ENCODE measurements around the gene KRTAP12-2.
"Not testable (repeated sequence)": the region's sequence is repeated elsewhere in the genome, so short reads cannot be mapped to it uniquely, and the experiment has no call there.

KRTAP12-2 gene

GRCh38 chr21:44695184-44695583, 28.5 kb upstream of the KRTAP12-2 start:
- H3K27ac Mint-ChIP-seq, result no peak overlapping the region
- peaks cover 4% of the 10 kb centered on the region for H3K36me3 Mint-ChIP-seq
- peaks cover 35% of the 10 kb centered on the region for H3K4me1 Mint-ChIP-seq
- peaks cover 18% of the 10 kb centered on the region for H3K9me3 Mint-ChIP-seq
- H3K27me3 Mint-ChIP-seq, result peaks cover 18% of the 10 kb centered on the region
- no peak overlapping the region for H3K4me3 Mint-ChIP-seq

DNA sequence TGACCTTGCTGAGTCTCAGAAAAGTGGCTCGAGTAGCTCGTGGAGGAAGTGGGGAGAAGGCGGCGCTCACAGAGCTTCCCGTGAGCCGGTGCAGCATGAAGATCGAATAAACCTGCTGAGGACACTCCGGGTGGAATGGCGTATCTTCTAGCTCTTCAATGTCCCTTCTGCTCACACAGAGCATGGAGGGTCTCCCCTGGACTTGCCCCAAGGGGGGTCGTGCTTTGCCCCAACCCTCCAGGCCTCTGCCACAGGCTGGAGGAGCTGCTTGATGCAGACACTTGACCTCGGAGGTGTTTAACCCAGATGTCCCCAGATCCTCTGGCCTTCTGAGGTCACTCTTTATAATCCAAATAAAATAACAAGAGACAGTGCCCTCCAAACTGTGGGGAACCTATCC, 28.0 kb upstream of the KRTAP12-2 start:
- Mint-ChIP-seq H3K4me3 (no peak overlapping the region), H3K4me1 (peaks cover 35% of the 10 kb centered on the region), H3K27ac (no peak overlapping the region), H3K27me3 (peaks cover 16% of the 10 kb centered on the region), H3K36me3 (peaks cover 4% of the 10 kb centered on the region), H3K9me3 (peaks cover 18% of the 10 kb centered on the region)

- H3K36me3 Mint-ChIP-seq, result peaks cover 4% of the 10 kb centered on the region
- H3K9me3 Mint-ChIP-seq, result peaks cover 18% of the 10 kb centered on the region
- H3K27me3 Mint-ChIP-seq, result peaks cover 8% of the 10 kb centered on the region
- H3K27ac Mint-ChIP-seq, result no peak overlapping the region
- no peak overlapping the region for H3K4me3 Mint-ChIP-seq
- H3K4me1 Mint-ChIP-seq, result peaks cover 31% of the 10 kb centered on the region
Observed at GRCh38 chr21:44692798-44693512, 26.2 kb upstream of the KRTAP12-2 start.

DNA sequence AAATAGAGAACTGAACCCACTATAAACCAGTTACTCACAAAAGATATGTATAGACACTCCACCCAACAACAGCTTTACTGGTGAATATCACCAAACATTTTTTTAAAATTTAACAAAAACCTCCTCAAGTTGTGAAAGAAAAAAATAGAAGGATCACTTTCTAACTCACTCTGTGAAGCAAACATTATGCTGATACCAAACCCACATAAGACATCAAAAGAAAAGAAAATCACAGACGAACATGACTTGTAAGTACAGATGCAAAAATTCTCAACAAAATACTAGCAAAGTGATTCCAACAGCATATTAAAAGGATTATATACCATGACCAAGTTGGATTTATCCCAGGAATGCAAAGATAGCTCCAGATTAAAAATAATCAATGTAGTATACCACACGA, 25.0 kb upstream of the KRTAP12-2 start:
- H3K27me3 Mint-ChIP-seq, result peaks cover 2% of the 10 kb centered on the region
- no peak overlapping the region for H3K4me3 Mint-ChIP-seq
- peaks cover 26% of the 10 kb centered on the region for H3K4me1 Mint-ChIP-seq
- H3K9me3 Mint-ChIP-seq, result peaks cover 18% of the 10 kb centered on the region
- H3K27ac Mint-ChIP-seq, result no peak overlapping the region
- H3K36me3 Mint-ChIP-seq, result peaks cover 4% of the 10 kb centered on the region

DNA sequence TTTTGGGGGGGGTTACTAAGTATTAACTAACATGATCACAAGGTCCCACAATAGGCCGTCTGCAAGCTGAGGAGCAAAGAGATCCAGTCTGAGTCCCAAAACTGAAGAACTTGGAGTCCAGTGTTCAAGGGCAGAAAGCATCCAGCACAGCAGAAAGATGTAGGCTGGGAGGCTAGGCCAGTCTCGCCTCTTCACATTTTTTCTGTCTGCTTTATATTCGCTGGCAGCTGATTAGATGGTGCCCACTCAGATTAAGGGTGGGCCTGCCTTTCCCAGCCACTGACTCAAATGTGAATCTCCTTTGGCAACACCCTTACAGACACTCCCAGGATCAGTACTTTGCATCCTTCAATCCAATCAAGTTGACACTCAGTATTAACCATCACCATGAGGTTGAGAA, 23.0 kb upstream of the KRTAP12-2 start:
- H3K36me3 Mint-ChIP-seq, result not testable (repeated sequence)
- H3K9me3 Mint-ChIP-seq, result peaks cover 18% of the 10 kb centered on the region

GRCh38 chr21:44687671-44688070, 20.9 kb upstream of the KRTAP12-2 start:
- peaks cover 5% of the 10 kb centered on the region for H3K36me3 Mint-ChIP-seq
- peaks cover 4% of the 10 kb centered on the region for H3K9me3 Mint-ChIP-seq
- H3K27me3 Mint-ChIP-seq, result peaks cover 4% of the 10 kb centered on the region
- peak overlapping the region; percentile 65 for H3K27ac Mint-ChIP-seq
- H3K4me3 Mint-ChIP-seq, result no peak overlapping the region
- peaks cover 25% of the 10 kb centered on the region for H3K4me1 Mint-ChIP-seq

More for the DNA sequence above, 23.0 kb upstream of the KRTAP12-2 start:
- not testable (repeated sequence) for H3K27me3 Mint-ChIP-seq, H3K27ac Mint-ChIP-seq, H3K4me3 Mint-ChIP-seq
- H3K4me1 Mint-ChIP-seq, result peaks cover 30% of the 10 kb centered on the region

GRCh38 chr21:44686843-44687561, 20.3 kb upstream of the KRTAP12-2 start:
- peaks cover 4% of the 10 kb centered on the region for H3K27me3 Mint-ChIP-seq
- H3K36me3 Mint-ChIP-seq, result peaks cover 3% of the 10 kb centered on the region
- H3K27ac Mint-ChIP-seq, result no peak overlapping the region
- H3K4me1 Mint-ChIP-seq, result peaks cover 22% of the 10 kb centered on the region
- H3K9me3 Mint-ChIP-seq, result no peaks in the 10 kb centered on the region
- no peak overlapping the region for H3K4me3 Mint-ChIP-seq

DNA sequence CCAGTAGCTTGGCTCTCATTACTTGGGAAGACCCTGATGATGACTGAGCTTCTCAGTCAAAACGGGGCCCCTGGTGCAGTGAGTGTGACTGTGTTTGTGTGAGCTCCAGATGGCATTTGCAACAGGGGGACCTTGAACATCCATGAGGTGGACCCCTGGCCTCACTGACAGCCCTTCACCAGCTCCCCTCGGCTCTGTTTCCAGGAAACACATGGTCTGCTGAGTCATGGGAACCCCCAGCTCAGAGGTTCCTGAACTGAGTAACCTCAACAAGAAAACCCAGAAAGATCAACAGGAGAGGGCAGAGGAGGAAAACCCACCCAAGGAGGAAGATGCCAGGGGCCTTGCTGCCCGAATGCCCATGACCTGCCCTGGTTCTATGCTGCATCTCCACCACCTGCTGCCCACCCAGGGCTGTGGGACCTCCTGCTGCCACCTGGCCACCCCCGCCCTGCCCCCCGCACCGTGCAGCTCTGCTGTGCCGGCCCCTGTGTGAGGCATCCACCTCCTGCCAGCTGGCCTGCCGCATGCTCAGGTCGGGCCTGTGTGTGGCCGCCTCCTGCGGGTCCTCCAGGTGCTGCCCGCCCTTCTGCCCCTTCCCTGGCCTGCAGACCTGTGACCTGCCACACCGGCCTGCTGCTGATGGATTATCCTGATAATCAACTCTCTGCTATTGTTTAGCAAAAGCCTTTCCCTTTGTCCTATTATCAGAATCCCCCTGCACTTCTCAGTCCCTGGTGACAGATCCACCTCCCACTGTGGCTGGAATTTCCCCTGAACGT, 19.5 kb upstream of the KRTAP12-2 start:
- Mint-ChIP-seq H3K4me3 (no peak overlapping the region), H3K27ac (no peak overlapping the region), H3K36me3 (peaks cover 3% of the 10 kb centered on the region), H3K4me1 (peaks cover 14% of the 10 kb centered on the region), H3K9me3 (no peaks in the 10 kb centered on the region), H3K27me3 (peaks cover 4% of the 10 kb centered on the region)

DNA sequence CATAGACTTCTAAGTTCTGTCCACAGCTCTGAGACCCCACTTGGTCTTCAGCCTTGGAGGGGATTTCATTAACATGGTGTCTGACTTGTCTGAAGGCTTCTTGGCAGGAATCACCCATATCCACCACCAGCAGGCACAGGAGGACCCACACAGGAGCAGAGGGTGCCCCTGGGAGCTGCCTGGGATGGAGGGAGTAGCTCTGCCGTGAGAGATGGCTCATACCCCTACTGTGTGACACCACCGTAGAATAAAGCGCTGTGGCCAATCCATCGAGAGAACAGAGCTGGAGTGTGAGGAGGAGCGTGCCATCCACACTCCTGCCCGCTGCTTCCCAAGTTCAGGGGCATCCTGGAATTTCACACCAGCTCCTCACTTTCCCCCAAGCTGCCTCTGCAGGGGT, 18.3 kb upstream of the KRTAP12-2 start:
- H3K36me3 Mint-ChIP-seq, H3K9me3 Mint-ChIP-seq, H3K27me3 Mint-ChIP-seq, H3K27ac Mint-ChIP-seq, H3K4me3 Mint-ChIP-seq: not testable (repeated sequence)
- peaks cover 11% of the 10 kb centered on the region for H3K4me1 Mint-ChIP-seq

DNA sequence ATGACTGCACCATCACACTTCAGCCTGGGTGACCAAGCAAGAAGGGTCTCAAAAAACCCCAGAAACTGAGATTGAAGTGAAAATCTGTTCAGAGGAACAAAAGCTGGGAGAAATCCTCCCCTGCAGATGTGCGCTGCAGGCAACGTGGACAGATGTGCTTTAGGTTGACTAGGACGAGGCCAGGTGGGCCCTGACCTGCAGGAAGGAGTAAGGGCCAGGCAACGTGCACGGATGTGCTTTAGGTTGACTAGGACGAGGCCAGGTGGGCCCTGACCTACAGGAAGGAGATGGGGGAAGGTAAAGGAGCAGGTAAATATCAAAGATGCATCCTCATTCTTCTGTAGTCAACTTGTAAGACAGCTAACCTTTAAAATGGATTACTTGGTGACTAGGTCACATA, 17.8 kb upstream of the KRTAP12-2 start:
- Mint-ChIP-seq H3K4me3 (no peak overlapping the region), H3K27ac (no peak overlapping the region), H3K9me3 (no peaks in the 10 kb centered on the region), H3K4me1 (peaks cover 11% of the 10 kb centered on the region), H3K27me3 (peaks cover 4% of the 10 kb centered on the region), H3K36me3 (peaks cover 3% of the 10 kb centered on the region)

DNA sequence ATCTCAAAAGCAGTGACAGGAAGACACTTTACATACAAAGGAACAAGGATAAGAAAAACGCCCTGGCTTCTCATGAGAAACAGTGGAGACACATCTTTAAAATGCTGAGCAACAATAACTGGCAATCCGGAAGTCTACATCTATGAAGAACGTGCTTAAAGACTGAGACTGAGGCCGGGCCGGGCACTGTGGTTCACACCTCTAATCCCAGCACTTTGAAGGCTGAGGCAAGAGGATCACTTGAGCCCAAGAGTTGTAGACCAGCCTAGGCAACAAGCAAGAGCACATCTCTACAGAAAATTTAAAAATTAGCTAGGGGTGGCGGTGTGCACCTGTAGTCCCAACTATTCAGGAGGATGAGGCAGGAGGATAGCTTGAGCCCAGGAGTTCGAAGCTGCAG, 17.4 kb upstream of the KRTAP12-2 start:
- Mint-ChIP-seq H3K4me3 (no peak overlapping the region), H3K4me1 (peaks cover 11% of the 10 kb centered on the region), H3K27ac (no peak overlapping the region), H3K36me3 (peaks cover 3% of the 10 kb centered on the region), H3K27me3 (peaks cover 4% of the 10 kb centered on the region), H3K9me3 (no peaks in the 10 kb centered on the region)

- H3K4me3 Mint-ChIP-seq, result no peak overlapping the region
- peaks cover 11% of the 10 kb centered on the region for H3K4me1 Mint-ChIP-seq
- no peak overlapping the region for H3K27ac Mint-ChIP-seq
- no peaks in the 10 kb centered on the region for H3K9me3 Mint-ChIP-seq
- H3K36me3 Mint-ChIP-seq, result peaks cover 3% of the 10 kb centered on the region
- peaks cover 4% of the 10 kb centered on the region for H3K27me3 Mint-ChIP-seq
Observed at GRCh38 chr21:44682580-44683151, 15.9 kb upstream of the KRTAP12-2 start.

DNA sequence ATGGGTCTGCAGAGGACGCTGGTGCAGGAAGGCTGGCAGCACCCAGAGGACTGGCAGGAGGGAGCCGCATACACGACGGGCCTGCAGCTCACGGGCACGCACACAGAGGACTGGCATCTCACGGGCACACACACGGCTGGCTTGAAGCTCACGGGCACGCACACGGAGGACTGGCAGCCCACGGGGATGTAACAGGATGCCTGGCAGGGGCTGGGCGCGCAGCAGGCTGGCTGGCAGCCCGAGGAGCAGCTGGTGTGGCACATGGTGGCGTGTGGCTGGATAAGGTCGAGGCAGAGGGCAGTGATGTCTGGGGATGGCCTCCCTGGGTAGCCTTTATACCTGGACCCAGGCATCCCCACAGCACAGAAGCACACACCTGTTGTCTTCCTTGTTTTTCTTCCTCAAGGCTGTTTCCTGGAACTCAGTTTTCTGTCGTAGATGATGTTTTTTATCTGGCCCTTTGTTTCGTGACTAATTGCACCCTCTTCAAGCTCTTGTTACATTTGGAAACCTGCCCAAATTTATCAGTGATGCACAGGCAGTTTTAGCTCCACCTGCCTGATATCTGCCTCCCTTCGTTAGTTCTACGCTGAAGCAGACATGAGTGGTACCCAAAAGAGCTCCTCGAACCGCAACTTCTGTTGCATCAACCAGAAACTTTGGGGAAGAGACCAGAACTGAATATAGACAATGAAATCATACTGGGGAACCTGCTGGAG, 15.3 kb upstream of the KRTAP12-2 start, which contains the start of gene KRTAP12-1:
Gene KRTAP12-1, minus strand, starts transcription at position 303 of the 719 bp plus-strand sequence. Its CDS starts 40 bp downstream, at position 263.
- Mint-ChIP-seq H3K4me3 (no peak within 1 kb of the TSS), H3K9me3 (no peaks in the 10 kb centered on the region), H3K27me3 (peaks cover 4% of the 10 kb centered on the region), H3K36me3 (peaks cover 3% of the 10 kb centered on the region), H3K4me1 (peaks cover 11% of the 10 kb centered on the region), H3K27ac (no peak within 1 kb of the TSS)

DNA sequence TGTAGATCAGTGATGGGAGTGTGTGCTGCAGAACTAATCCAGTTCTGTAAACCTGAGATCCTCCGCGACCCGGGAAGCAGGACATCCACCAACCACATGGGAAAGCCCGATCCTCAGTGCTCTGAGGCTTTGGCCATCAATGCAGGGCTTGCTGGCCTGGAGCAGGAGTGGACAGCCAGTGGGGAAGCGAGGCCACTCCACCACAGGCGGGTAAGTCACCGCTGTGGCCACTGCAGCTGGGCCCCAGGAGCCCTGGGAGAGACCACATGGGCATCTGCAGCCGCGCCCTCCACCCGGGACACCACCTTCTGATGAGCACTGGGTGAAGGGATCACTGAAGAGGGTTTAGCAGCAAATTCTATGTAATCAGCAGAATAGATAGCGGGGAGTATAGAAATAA, 14.4 kb upstream of the KRTAP12-2 start:
- Mint-ChIP-seq H3K27ac (no peak overlapping the region), H3K9me3 (no peaks in the 10 kb centered on the region), H3K27me3 (peaks cover 2% of the 10 kb centered on the region), H3K36me3 (peaks cover 3% of the 10 kb centered on the region), H3K4me3 (no peak overlapping the region), H3K4me1 (peaks cover 7% of the 10 kb centered on the region)

GRCh38 chr21:44677881-44678280, 11.2 kb upstream of the KRTAP12-2 start:
- peaks cover 4% of the 10 kb centered on the region for H3K36me3 Mint-ChIP-seq
- no peak overlapping the region for H3K4me3 Mint-ChIP-seq

More at GRCh38 chr21:44677881-44678280, 11.2 kb upstream of the KRTAP12-2 start:
- H3K27ac Mint-ChIP-seq, result no peak overlapping the region
- H3K4me1 Mint-ChIP-seq, result no peaks in the 10 kb centered on the region
- H3K27me3 Mint-ChIP-seq, result no peaks in the 10 kb centered on the region
- H3K9me3 Mint-ChIP-seq, result peaks cover 19% of the 10 kb centered on the region

All from activated naive CD4-positive, alpha-beta T cell treated with anti-CD3 and anti-CD28 coated beads, Interleukin-2, amount 50 U/mL, for 24 hours (primary cell).